Left forelimb (tissue), 1 donor: ENCODE measurements around the gene PDE6D.
"Not testable (repeated sequence)": the region's sequence is repeated elsewhere in the genome, so short reads cannot be mapped to it uniquely, and the experiment has no call there.

Source experiments
- DNase-seq: peaks from one replicate; pipeline ENCODE4 v3.0.0-alpha.2; 2018; ENCODE audit warnings: low spot score

Gene PDE6D

DNA sequence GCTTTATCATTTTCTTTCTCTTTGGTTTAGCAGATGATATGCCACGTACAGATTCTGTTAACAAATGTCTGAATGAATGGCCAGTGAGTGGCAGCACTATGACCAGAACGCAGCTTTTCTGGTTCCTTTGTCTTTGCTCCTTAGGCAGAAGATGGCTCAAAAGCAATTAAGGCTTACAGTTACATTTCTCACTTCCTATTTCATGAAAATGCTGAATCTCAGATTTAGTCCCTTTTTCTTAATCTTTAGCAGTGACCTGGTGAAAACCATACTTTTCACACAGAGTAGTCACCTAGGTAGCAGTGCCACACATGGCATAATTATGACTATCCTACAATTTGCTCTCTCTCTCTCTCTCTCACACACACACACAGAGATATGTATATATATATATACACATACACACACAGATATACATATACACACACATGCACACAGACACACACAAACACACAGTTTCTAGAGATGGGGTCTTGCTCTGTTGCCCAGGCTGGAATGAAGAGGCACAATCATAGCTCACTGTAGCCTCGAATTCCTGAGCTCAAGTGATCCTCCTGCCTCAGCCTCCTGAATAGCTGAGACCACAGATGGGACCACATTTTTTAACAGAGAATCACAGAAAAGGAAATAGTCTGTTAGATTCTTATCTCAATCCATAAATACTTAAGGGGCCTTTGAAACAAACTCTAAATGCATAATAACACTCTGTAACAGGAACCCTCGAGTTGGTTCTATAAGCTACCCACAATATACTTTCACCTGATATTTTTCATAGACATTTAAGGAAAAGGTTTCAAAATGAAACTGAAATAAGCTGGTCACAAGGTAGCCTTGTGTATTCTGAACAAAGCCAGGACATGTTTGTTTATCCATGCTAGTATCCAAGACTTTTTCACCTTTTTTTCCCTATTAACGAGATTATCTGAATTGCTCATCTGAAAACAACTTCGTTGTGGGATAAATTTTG, 11.6 kb downstream of the PDE6D start:
- DNase-seq: no peak

DNA sequence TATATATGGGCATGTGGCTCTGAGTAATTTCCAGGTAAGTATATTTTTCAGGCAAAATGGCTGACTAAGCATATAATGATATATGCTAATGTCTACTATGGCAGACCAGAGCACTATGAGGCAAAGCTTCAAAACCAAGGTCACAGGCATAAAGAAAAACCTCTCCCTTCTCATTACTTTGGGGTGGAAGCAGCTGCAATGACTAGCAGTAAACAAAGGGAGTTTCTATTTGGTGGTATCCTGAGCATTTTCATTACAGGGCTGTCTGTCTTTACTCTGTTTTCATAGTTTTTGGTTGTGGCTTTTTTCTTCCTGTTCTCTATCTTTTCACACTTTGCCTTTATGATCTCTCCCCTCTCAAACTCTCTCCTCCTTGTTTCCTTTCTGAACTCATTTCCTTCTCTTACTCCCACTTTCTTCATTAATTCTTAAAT, 15.6 kb downstream of the PDE6D start:
- no peak for DNase-seq

DNA sequence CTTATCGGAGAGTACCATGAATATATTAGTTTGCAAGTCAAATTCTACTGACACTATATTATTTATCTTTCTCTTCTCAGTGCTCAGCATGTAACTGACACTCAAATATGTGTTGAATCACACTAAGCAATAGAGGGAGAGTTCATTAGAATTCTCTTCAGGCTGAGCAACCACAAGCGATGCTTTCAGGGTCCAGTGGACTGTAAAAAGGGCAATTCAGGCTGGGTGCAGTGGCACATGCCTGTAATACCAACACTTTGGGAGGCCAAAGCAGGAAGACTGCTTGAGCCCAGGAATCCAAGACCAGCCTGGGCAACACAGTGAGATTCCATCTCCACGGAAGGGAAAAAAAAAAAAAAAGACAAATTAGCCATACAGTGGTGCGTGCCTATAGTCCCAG, 16.3 kb downstream of the PDE6D start:
- DNase-seq: no peak

DNA sequence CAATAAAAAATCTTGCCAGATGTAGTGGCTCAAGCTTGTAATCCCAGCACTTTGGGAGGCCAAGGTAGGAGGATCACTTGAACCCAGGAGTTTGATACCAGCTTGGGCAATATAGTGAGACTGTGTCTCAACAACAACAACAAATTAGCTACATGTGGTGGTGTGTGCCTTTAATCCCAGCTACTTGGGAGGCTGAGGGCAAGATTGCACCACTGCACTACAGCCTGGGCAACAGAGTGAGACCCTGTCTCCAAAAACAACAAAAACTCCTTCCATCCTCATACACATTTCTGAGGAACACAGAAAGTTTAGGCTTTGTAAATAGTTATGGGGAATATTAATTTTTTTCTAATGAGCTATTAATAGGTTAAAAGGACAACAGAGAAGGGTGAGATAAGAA, 17.0 kb downstream of the PDE6D start:
- DNase-seq: no peak

DNA sequence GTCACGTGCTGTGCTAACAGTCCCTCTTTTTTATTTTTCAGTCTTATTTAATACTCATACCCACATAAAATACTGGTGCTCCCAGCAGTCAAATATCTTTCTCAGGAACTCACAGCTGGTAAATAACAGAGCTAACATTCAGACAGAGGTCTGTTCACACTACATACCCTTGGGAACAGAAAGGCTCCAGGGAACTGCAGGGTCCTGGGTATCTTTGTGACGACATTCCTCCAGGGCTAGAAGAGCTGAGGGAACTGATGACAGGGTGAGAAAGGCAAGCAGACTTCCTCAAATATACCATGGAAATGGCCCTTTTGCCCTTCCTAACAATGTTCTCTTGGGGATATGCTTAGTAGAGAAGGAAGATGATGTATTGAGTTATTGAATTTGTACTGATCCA, 19.3 kb downstream of the PDE6D start:
- no peak for DNase-seq

DNA sequence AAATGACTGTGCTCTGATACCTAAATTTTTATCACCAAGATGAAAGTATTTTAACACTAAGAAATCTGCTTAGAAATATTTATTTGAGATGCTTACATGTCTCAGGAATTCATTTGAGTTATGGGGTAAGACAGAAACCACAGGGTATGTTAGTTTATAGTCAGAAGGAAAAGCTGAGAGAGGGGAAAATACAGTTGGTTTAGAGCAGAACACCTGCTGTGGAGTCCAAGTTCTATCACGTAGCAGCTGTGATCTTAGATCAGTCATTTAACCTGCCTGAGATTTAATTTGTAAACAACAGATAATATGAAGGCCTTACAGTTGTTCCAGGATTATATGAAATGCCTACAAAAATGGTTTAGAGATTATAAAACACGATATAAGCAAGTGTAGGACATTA, 29.0 kb downstream of the PDE6D start:
- no peak for DNase-seq

DNA sequence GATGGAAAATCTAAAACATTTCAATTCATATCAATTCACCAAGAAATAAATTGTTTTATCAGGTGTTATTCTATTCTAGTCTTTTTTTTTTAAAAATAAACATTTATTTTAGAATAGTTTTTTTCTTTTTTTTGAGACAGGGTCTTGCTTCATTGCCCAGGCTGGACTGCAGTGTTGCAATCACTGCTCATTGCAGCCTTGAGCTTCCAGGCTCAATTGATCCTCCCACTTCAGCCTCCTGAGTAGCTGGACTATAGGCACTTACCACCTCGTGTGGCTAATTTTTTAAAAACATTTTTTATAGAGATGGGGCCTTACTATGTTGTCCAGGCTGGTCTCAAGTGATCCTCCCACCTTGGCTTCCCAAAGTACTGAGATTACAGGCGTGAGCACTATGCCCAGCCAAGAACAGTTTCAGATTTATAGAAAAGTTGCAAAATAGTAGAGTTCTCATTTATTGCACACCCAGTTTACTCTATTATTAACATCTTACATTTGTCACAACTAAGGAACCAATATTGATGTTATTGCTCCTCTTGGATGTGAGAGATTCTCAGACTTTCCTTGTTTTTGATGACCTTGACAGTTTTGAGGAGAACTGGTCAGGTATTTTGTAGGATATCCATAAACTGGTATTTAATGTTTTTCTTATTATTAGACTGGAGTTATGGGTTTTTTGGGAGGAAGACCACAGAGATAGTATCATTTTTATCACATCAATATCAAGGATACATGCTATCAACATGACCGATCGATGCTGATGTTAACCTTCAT, 29.9 kb downstream of the PDE6D start:
- DNase-seq: no peak

DNA sequence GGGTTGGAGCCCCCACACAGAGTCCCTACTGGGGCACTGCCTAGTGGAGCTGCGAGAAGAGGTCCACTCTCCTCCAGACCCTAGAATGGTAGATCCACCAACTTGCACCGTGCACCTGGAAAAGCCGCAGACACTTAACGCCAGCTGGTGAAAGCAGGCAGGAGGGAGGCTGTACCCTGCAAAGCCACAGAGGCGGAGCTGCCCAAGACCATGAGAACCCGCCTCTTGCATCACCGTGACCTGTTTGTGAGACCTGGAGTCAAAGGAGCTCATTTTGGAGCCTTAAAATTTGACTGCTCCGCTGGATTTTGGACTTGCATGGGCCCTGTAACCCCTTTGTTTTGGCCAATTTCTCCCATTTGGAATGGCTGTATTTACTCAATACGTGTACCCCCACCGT, 32.1 kb downstream of the PDE6D start:
- not testable (repeated sequence) for DNase-seq

DNA sequence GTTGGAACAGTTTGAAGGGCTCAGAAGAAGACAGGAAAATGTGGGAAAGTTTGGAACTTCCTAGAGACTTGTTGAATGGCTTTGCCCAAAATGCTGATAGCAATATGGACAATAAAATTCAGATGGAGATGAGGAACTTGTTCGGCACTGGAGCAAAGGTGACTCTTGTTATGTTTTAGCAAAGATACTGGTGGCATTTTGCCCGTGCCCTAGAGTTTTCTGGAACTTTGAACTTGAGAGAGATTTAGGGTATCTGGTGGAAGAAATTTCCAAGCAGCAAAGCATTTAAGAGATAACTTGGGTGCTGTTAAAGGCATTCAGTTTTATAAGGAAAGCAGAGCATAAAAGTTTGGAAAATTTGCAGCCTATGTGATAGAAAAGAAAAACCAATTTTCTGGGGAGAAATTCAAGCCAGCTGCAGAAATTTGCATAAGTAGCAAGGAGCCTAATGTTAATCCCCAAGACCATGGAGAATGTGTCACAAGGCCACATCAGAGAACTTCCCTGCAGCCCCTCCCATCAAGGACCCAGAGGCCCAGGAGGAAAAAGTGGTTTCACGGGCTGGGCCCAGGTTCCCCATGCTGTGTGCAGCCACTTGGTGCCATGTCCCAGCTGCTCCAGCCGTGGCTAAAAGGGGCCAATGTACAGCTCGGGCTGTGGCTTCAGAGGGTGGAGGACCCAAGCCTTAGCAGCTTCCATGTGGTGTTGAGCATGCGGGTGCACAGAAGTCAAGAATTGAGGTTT, 32.8 kb downstream of the PDE6D start:
- not testable (repeated sequence) for DNase-seq

DNA sequence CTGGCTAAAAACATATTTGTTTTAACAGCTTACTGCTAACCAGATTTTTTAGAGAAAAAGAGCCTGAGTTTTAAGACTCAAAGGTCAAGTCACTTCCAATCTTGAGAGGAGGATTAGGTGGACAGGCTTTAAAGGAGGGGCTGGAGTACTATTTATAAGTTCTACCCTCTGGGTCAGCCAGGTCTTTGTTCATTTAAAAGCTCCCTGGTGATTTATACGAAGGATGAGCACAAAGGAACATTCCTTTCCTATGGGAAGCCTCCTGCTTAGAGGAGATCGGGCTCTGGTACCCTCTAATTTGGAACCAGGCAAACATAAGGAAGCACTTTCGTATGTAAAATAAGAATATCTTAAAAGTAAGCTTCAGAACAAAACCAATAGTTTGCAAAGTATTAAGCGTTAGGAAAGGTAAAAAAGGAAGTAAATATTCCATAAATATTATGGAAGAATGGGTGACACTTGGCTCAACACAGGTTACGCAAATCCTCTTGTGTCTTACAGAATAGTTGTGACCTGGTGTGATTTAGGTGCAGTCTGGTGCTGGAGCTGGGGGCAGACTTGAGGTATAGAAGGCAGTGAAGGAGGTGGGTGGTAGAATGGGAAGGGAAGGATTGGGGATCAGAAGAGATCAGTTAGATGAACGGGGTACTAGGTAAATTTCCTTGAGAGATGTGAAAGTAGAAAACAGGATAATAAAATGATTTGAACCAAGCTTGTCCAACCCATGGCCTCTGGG, 35.6 kb downstream of the PDE6D start:
- DNase-seq: no peak

DNA sequence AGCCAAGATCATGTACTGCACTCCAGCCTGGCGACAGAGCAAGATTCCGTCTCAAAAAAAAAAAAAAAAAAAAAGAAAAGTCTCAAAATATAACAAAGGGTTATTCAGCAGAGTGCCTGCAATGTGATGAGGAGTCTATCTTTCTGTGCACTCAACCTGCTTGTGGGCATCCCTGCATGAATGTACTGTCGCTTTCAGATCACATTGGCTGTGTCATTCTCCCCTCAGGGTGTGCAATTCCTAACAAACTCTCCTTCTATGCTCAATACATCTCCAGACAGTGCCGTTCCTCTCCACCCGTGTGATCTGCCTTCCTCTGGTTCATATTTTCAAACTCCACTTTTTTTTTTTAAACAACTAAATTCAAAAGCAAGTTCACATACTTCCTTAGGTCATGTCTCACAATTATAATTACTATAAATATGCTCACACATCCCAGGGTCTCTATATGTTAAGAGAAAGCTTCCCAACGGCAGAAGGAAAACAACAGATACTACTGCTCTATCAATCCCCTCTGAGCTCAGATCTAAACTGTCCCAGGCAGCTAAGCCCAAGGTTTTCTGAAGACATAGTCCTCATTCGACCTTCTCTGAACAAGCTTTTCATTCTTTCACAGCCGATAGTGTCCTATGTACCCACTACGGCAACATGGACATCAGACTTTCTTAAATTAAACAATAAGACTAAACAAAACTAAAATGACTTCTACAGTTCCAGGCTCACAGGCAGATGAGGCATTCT, 37.5 kb downstream of the PDE6D start:
- DNase-seq: no peak

DNA sequence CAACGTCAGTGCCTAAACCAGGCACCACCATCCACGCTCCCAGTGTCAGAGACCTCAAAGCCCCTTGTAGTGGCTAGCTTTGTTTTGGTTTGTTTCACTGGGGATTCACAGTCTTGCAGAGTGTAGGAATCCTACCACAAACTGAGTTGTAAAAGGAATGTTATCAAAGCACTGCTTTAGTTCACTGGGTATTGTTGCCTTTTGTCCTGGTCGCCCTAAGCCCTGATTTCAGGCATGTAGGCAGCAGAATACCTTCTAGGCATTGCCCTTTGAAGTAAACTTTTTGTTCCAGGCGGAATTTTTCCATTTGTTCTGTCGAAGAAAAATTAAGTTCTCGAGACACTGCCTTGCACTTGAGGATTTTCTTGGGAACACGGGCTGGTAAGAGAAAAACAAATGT, 43.3 kb downstream of the PDE6D start:
- no peak for DNase-seq

DNA sequence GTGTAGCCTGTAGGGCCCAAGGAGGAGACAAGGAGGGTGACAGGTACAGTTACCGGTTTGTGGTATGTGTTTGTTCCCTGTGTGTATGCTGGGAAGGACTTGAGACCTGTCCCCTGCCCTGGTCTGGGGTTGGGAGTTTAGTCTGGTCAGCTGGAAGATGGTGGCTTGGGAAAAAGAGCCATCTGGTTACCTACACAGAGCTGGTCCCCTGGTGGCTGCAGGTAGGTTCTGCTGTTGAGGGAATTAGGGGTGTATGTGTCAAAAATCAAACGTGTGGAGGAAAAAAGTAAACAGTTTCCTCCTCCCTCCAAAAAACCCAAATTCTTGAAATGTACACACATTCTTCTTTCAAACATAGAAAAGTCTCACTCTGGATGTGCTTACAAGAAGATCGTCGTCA, 48.5 kb downstream of the PDE6D start:
- DNase-seq: no peak

DNA sequence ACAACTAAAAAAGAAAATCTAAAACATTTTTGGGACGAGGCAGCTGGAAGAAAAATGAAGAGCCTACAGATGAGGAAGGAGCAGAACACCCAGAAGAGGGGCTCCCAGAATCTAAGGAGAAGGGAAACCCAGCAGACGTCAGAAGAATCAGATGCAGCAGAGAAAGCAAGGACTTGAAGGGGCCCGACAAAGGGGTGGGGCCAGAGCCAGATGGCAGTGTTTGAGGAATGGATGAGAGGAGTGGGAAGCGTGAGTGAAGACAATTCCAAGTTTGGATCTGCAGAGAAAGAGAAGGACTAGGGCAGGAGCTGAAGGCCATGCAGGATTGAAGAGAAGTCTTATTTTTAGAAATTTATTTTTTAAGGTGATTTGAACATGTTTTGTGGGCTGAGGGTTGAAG, 53.5 kb downstream of the PDE6D start:
- no peak for DNase-seq

DNA sequence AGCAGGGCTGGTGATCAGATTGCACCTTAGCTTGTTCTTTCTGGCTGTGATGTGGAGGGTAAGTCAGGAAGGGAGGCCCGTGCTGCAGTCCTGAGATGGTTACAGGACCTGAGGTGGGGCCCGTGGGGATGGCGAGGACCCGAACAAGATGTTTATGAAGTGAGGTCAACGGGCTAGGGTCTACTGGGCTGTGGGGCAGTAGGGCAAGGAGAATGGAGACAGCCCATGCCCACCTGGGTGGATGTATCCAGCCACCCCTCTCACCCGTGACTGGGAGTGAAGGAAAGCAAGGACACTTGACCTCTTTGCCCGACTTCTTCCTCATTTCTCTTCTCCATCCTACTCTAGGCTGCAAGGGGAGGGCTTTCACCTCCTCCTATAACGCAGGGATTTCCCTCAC, 54.8 kb downstream of the PDE6D start:
- DNase-seq: no peak

DNA sequence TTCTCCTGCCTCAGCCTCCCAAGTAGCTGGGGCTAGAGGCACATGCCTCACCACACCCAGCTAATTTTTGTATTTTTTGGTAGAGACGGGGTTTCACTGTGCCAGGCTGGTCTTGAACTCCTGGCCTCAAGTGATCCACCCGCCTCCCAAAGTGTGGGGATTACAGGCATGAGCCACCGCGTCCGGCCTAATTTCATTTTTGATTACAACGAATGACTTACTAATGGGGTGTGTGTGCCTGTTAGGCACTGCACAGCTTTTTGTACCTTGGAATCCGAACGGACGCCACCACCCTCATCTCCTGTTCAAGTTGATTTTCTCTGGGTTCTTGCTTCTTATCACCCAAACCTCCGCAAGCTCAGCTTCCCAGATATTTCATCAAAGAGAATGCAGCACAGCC, 55.6 kb downstream of the PDE6D start:
- no peak for DNase-seq

DNA sequence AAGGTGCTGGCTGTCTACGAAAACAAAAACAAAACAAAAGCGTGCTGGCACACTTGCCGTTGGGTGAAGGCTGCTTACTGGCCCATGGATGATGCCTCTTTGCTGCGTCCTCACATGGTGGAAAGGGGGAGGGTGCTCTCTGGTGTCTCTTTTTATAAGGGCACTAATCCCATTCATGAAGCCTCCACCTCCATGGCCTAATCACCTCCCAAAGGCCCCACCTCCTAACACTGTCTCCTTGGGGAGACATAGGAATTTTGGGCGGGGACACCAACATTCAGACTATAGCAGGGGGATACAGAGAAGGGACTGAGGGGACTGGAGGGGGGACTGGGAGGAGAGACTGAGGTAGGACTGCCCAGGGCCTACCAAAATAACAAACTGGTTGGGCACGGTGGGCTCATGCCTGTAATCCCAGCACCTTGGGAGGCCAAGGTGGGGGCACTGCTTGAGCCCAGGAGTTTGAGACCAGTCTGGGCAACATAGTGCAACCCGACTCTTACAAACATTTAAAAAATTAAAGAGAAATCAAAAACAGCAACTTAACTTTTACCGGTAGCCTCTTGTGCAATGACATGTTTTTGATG, 58.3 kb downstream of the PDE6D start:
- DNase-seq: no peak

DNA sequence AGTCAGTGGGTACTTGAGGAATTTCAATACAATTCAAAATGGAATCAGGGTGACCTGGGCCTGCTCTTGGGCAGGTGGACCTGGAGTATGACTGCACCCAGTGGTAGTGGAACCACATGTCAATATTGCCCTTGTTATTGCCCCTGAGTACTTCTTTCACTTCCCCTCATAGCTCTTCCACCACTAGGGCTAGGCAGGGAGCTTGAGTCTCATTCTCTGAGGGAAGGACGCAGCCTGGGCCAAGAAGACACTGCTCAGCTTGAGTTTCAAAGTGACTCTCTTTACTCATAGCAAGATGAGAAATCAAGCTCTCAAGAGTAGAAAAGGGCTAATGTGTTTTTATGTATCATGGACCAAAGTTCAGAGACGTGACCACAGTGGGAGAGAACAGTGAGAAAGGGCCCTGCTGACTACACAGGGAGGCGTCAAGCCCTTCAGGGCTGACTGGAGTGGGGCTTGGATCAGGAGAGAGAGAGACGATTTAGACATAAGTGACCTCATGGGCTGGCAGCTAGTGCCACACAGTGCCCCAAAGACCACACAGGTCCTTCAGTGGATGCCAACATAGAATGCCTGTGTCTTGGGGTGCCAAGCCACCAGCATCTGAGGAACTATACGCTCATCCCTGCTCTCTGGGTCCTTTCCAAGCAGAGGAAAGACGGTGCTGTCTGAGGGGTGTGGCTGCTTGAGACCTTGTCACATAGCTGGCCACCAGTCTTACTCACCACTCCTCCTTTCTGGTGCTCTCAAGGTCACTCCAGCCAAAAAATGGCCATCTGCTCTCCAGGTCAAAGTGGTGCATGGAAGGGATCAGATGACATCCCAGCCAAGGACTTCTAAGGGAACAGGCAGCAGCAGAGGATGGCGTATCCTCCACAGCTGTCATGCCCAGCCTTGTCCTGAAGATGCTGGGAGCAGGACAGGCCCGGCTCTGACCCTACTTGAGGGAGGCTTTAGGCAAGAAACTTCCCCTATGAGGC, 59.8 kb downstream of the PDE6D start:
- DNase-seq: no peak

DNA sequence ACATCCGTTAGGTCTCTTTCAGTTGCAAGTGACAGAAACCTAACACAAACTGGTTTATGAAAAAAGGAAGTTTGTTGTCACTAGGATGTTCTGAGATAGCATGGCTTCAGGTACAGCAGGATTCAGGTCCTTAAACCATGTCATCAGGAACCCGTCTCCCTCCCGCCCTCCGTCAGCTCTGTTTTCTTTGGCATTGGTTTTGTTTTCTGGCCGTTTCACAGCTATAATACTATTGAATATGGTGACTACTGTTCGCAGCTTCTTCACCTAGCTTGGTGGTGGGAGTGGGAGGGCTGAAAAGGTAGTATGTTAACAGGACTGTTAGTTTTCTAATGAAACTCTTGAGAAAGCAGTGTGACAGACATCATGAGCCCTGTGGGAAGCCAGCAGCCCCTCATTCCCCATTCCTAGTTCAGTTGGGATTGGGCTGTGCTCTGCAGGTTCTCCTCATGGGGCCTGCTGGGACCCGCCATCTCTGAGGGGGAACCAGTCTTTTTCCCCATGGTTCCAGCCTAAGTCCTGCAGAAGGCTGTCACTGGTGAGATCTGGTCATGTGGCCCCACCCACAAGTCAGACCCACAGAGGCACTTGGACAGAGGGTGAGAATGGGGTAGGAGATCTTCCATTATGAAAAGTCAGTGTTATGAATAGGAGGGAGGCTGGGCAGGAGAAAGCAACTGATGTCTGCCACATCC, 60.6 kb downstream of the PDE6D start:
- no peak for DNase-seq
